HepG2 (cell line): ENCODE data around the gene GNAL. TPM values are rescaled to one million over a fixed set of nuclear protein-coding genes. Genes with fewer than 3 reads are reported as not detected.

Experiments used
- ATAC-seq: fragments of 200-7000 bp; cut with Tn5 transposase; 3 replicates; pipeline ENCODE4 v1.9.1; 2020; ENCODE audit warnings: mild to moderate bottlenecking, moderate library complexity
- BruUV-seq: library from RNA; stranded (reverse); fragments of 400-500 nt; replicated peaks from 2 replicates; lab custom pipeline; 2021; lab: Mats Ljungman, UMichigan
- CTCF ChIA-PET: fragments of 300-600 bp; formaldehyde crosslinking; extraction: SDS; loops from one replicate; lab custom pipeline; 2021; ENCODE audit warnings: low total read pairs, inconsistent platforms, low intra/inter-chr PET ratio; lab: Yijun Ruan, JAX
- POLR2A ChIA-PET: fragments of 350-600 bp; sonication (Branson Sonifier 250); formaldehyde crosslinking; loops from one replicate; lab custom pipeline; 2020; ENCODE audit warnings: antibody characterized with exemption, inconsistent platforms; lab: Yijun Ruan, JAX
- DNase-seq: peaks from one replicate; pipeline ENCODE4 v3.0.0-alpha.2; 2015; ENCODE audit warnings: low spot score
- FAIRE-seq: peaks from 3 replicates; lab custom pipeline; 2011; peaks lifted over from hg19 to GRCh38; lab: Jason Lieb, UNC
- H2AFZ ChIP-seq: one replicate; pipeline ENCODE4 v1.6.1; 2011; ENCODE audit warnings: low read length, inconsistent platforms
- H3K27ac ChIP-seq: fragments of 300-600 bp; 3 replicates; pipeline ENCODE4 v1.8.0; 2011; ENCODE audit warnings: mixed run types, mild to moderate bottlenecking, mixed read lengths, low read length, inconsistent platforms; ENCODE audit not compliant: insufficient read depth; ENCODE audit errors: extremely low read length
- H3K27me3 ChIP-seq, 2 experiments: fragments of 200-600 bp in 1 of 2; 2 replicates in 1 of 2; 3 replicates in 1 of 2; pipeline versions ENCODE4 v1.6.0 to v1.8.0; 2011; ENCODE audit warnings: low read length in 2 of 2, mild to moderate bottlenecking in 2 of 2, moderate library complexity in 2 of 2, inconsistent platforms in 1 of 2; ENCODE audit not compliant: insufficient read depth in 2 of 2, control insufficient read depth in 1 of 2
- H3K36me3 ChIP-seq, 2 experiments: fragments of 200-600 bp in 1 of 2; replicated peaks in 1 of 2; 2 replicates in 1 of 2; 3 replicates in 1 of 2; pipeline versions ENCODE4 v1.5.1 to v1.8.0; 2011; ENCODE audit warnings: low read length in 2 of 2, inconsistent platforms in 1 of 2; ENCODE audit not compliant: insufficient read depth in 2 of 2, control insufficient read depth in 1 of 2
- H3K4me1 ChIP-seq: 2 replicates; pipeline ENCODE4 v1.5.1; 2012; ENCODE audit warnings: low read length, inconsistent platforms; ENCODE audit not compliant: insufficient read depth
- H3K4me2 ChIP-seq: 2 replicates; pipeline ENCODE4 v1.6.0; 2011; ENCODE audit warnings: low read depth, low read length, inconsistent platforms
- H3K4me3 ChIP-seq, 3 experiments: fragments of 200-600 bp in 1 of 3; sonication (generic), shearing (Covaris generic) in 1 of 3; replicated peaks in 1 of 3; 2 replicates each; pipeline ENCODE4 v1.5.1; 2011 to 2016; ENCODE audit warnings: low read length in 3 of 3, inconsistent platforms in 2 of 3, low read depth in 2 of 3, mild to moderate bottlenecking in 2 of 3, control low read depth in 1 of 3, mixed read lengths in 1 of 3; ENCODE audit not compliant: insufficient read depth in 1 of 3
- H3K79me2 ChIP-seq: one replicate; pipeline ENCODE4 v1.6.1; 2011; ENCODE audit warnings: low read length, inconsistent platforms; ENCODE audit not compliant: insufficient read depth
- H3K9ac ChIP-seq: 2 replicates; pipeline ENCODE4 v1.6.0; 2011; ENCODE audit warnings: mild to moderate bottlenecking, low read depth, low read length, inconsistent platforms; ENCODE audit not compliant: insufficient read depth
- H3K9me3 ChIP-seq: 2 replicates; pipeline ENCODE4 v1.5.1; 2012; ENCODE audit warnings: mild to moderate bottlenecking, low read length
- H4K20me1 ChIP-seq: 2 replicates; pipeline ENCODE4 v1.6.0; 2011; ENCODE audit warnings: inconsistent platforms, mild to moderate bottlenecking, low read length, moderate library complexity; ENCODE audit not compliant: insufficient read depth
- FIP1L1 ChIP-seq: fragments of 200-400 bp; formaldehyde crosslinking; IDR thresholded peaks from 2 replicates; pipeline ENCODE4 v1.6.1; 2018; ENCODE audit warnings: low read depth, mild to moderate bottlenecking, low read length, moderate library complexity, borderline replicate concordance; ENCODE audit not compliant: insufficient read depth
- KDM5A ChIP-seq: fragments of 200-600 bp; sonication (generic); IDR thresholded peaks from 2 replicates; pipeline ENCODE4 v1.7.0; 2018; ENCODE audit warnings: antibody characterized with exemption, mild to moderate bottlenecking, low read length, borderline replicate concordance
- RBM39 ChIP-seq: fragments of 200-400 bp; formaldehyde crosslinking; IDR thresholded peaks from one replicate; pipeline ENCODE4 v1.6.1; 2018; ENCODE audit warnings: antibody characterized with exemption, mild to moderate bottlenecking, low read depth, low read length; ENCODE audit not compliant: poor library complexity, severe bottlenecking
- TBX2 ChIP-seq: sonication (generic); formaldehyde crosslinking; IDR thresholded peaks from 2 replicates; pipeline ENCODE4 v1.5.0; 2020; ENCODE audit warnings: missing genetic modification reagents, mild to moderate bottlenecking, borderline replicate concordance
- ZBTB20 ChIP-seq: sonication (generic); formaldehyde crosslinking; IDR thresholded peaks from 2 replicates; pipeline ENCODE4 v1.8.1; 2023; ENCODE audit warnings: missing genetic modification reagents, low read depth, mild to moderate bottlenecking, borderline replicate concordance
- ZBTB39 ChIP-seq: sonication (generic); formaldehyde crosslinking; IDR thresholded peaks from 2 replicates; pipeline ENCODE4 v1.5.0; 2020; ENCODE audit warnings: missing genetic modification reagents
- ZBTB40 ChIP-seq, 2 experiments: fragments of 450-650 bp in 1 of 2; sonication (generic) in 1 of 2; formaldehyde crosslinking in 1 of 2; IDR thresholded peaks; 2 replicates each; pipeline versions ENCODE4 v1.6.1 to v1.8.0; 2016 to 2022; ENCODE audit warnings: antibody characterized with exemption in 1 of 2, mild to moderate bottlenecking in 1 of 2, missing genetic modification reagents in 1 of 2
- ZNF569 ChIP-seq: sonication (generic); formaldehyde crosslinking; IDR thresholded peaks from 2 replicates; pipeline ENCODE4 v1.5.0; 2020; ENCODE audit warnings: mild to moderate bottlenecking, missing genetic modification reagents, moderate library complexity, borderline replicate concordance
- ZNF616 ChIP-seq: sonication (generic); formaldehyde crosslinking; IDR thresholded peaks from 2 replicates; pipeline ENCODE4 v1.5.0; 2020; ENCODE audit warnings: low read depth, mild to moderate bottlenecking, missing genetic modification reagents
- ZSCAN30 ChIP-seq: sonication (generic); formaldehyde crosslinking; IDR thresholded peaks from 2 replicates; pipeline ENCODE4 v1.5.0; 2020; ENCODE audit warnings: mild to moderate bottlenecking, missing genetic modification reagents
- WGBS: methylation state at CpG from one replicate; pipeline ENCODE4 v1.1.6; 2017; ENCODE audit warnings: low lambda C conversion rate; 5-methylcytosine and 5-hydroxymethylcytosine counted together
- in situ Hi-C: cut with HindIII; loops from 2 replicates; pipeline ENCODE4 v1.10.0; 2017; ENCODE audit warnings: low pct_unique_long_range_greater_than_20kb; ENCODE audit not compliant: extremely low pct_ligation_motif_present
- intact Hi-C: fragments of 100-400 bp; cut with micrococcal nuclease; formaldehyde crosslinking; loops from one replicate; pipeline ENCODE4 v1.10.0; 2022; ENCODE audit not compliant: unreplicated experiment
- polyA plus RNA-seq, 8 experiments: library from polyadenylated mRNA; depleted of rRNA in 3 of 8; stranded (reverse) in 7 of 8; unstranded in 1 of 8; fragments of >200 nt; fragmentation: Illumina TruSeq in 4 of 8; extraction: Trizol in 4 of 8; gene quantifications; 2 replicates each; pipeline versions ENCODE4 v1.2.1 to v1.2.3, GENCODE V29; 2011 to 2016; ENCODE audit warnings: low read depth in 4 of 8, missing spikeins in 1 of 8, mixed read lengths in 1 of 8; ENCODE audit not compliant: insufficient read depth in 1 of 8
- total RNA-seq, 5 experiments: library from RNA; depleted of rRNA; stranded (reverse); fragments of >200 nt; fragmentation: Illumina TruSeq; extraction: Trizol; gene quantifications; 2 replicates each; pipeline ENCODE4 v1.2.3, GENCODE V29; 2016; ENCODE audit warnings: low read depth in 1 of 5

Gene GNAL
- total and polyA plus RNA-seq, 2 of the 13 experiments (the other 11 are each of a cell fraction or from before 2014, with no cell fraction given), result 0.87 to 1.4 TPM

GRCh38 chr18:11760498-11761167, 71.6 kb downstream of the GNAL start:
- CTCF ChIA-PET, result no interaction called here
- TF ChIP-seq ZBTB40 (IDR thresholded peaks at IDR 0.05), result no peak
- TF ChIP-seq ZBTB40 (CRISPR knock-in tag; IDR thresholded peaks at IDR 0.05), result no peak
- no peak for TF ChIP-seq RBM39
- TF ChIP-seq ZBTB39 (CRISPR knock-in tag), result no peak
- no peak for TF ChIP-seq KDM5A
- no peak for TF ChIP-seq TBX2 (CRISPR knock-in tag)
- TF ChIP-seq FIP1L1, result no peak
- no peak for TF ChIP-seq ZNF616 (CRISPR knock-in tag)
- no peak for TF ChIP-seq ZBTB20 (CRISPR knock-in tag)
- TF ChIP-seq ZSCAN30 (CRISPR knock-in tag), result no peak
- TF ChIP-seq ZNF569 (CRISPR knock-in tag), result no peak
- TF ChIP-seq, all 625 proteins: peak for 0
- H3K9me3 ChIP-seq, result no peaks in the 10 kb centered on the region
- in situ Hi-C loops, result no loop called here
- H3K27ac ChIP-seq, result no peak overlapping the region
- no peak overlapping the region for H2AFZ ChIP-seq
- FAIRE-seq (no peak), DNase-seq (no peak), ATAC-seq (no peak)
- H3K36me3 ChIP-seq, result no peaks in the 10 kb centered on the region
- no peaks in the 10 kb centered on the region for H4K20me1 ChIP-seq
- 14% methylated on average over 6 of the region's 7 CpGs for WGBS
- no peaks in the 10 kb centered on the region for H3K4me1 ChIP-seq
- BruUV-seq, result no TSS peak
- POLR2A ChIA-PET, result no interaction called here
- H3K4me2 ChIP-seq, result no peak overlapping the region; the same call in 1 of the 2 replicates
- H3K9ac ChIP-seq, result no peak overlapping the region
- no peak overlapping the region for H3K4me3 ChIP-seq
- H3K79me2 ChIP-seq, result no peaks in the 10 kb centered on the region
- peaks cover 0 to 7% of the 10 kb centered on the region in 2 experiments; a peak in 1 of 5 replicates for H3K27me3 ChIP-seq
- intact Hi-C loops, result no loop called here
